Measurements from ENCODE around the gene TRPM3.

The TRPM3 gene

DNA sequence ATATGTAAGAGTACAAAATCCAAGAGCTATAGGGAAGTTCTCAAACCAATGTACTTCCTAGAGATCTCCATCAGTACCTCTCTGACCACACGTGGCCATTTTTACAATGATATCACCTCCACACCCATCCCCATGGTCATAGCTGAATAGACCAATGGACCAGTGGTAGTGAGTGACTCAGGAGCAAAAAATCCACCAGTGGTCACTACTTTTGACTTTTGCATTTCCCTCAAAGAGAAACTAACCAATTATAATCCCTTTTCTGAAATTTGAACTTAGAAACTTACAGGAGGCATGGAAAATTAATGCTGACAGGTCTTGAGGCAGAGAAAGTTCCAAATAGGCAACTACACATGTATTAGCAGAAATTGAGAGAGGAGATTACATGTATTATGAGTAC lies 238.4 kb downstream of the TRPM3 start:
- in situ Hi-C loops (cut with MboI; ENCODE audit: low sequenced_read_pairs, unreplicated experiment) = no loop called here
- TF ChIP-seq, protein P1, sequence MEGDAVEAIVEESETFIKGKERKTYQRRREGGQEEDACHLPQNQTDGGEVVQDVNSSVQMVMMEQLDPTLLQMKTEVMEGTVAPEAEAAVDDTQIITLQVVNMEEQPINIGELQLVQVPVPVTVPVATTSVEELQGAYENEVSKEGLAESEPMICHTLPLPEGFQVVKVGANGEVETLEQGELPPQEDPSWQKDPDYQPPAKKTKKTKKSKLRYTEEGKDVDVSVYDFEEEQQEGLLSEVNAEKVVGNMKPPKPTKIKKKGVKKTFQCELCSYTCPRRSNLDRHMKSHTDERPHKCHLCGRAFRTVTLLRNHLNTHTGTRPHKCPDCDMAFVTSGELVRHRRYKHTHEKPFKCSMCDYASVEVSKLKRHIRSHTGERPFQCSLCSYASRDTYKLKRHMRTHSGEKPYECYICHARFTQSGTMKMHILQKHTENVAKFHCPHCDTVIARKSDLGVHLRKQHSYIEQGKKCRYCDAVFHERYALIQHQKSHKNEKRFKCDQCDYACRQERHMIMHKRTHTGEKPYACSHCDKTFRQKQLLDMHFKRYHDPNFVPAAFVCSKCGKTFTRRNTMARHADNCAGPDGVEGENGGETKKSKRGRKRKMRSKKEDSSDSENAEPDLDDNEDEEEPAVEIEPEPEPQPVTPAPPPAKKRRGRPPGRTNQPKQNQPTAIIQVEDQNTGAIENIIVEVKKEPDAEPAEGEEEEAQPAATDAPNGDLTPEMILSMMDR (IDR thresholded peaks at IDR 0.05; ENCODE audit: borderline replicate concordance, control extremely low read depth, extremely low read depth, insufficient read depth, missing control alignments) = no peak
- no peak for DNase-seq (ENCODE audit: low spot score)

DNA sequence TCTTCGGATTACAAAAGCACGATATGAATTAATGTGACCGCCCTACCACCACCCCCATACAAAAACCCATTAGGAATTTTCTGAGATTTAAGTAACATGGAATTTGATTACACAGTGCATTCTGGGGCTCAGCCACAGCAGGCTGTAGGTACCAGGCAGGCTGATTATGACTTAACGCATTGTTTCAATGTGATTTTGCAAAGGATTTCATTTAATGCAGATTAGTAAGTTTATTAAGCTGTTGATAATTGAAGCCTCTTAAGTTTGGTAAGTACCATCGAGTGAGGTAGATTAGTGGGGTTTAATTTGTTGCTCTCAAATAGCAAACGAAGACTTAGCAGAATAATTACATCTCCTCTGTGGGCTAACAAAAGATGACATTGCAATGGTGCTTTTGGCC lies 240.1 kb downstream of the TRPM3 start:
- in situ Hi-C loops (cut with MboI; ENCODE audit: low sequenced_read_pairs, unreplicated experiment) = no loop called here
- TF ChIP-seq, protein P1 (IDR thresholded peaks at IDR 0.05; ENCODE audit: borderline replicate concordance, control extremely low read depth, extremely low read depth, insufficient read depth, missing control alignments) = no peak
- no peak for DNase-seq (ENCODE audit: low spot score)

DNA sequence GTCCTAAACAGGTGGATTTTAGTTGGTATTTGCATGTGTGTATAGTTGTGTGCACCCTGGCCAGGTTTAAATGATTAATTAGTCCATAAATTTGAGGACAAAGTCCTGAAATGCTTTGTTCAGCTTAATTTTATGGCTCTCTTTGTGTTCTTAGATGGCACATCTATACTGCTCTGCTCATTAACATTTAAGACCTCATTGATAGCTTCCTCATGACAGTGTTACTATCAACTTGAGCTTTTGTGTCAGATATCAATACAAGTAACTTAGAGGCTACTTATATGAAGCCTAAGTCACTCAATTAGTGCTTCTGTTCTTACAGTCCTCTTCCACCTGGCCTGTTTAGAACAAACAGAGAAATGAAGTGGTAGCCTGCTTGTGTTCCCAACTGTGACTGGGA lies 240.9 kb downstream of the TRPM3 start:
- in situ Hi-C loops (cut with MboI; ENCODE audit: low sequenced_read_pairs, unreplicated experiment) = no loop called here
- TF ChIP-seq, protein P1 (IDR thresholded peaks at IDR 0.05; ENCODE audit: borderline replicate concordance, control extremely low read depth, extremely low read depth, insufficient read depth, missing control alignments) = no peak
- DNase-seq (ENCODE audit: low spot score) = no peak

DNA sequence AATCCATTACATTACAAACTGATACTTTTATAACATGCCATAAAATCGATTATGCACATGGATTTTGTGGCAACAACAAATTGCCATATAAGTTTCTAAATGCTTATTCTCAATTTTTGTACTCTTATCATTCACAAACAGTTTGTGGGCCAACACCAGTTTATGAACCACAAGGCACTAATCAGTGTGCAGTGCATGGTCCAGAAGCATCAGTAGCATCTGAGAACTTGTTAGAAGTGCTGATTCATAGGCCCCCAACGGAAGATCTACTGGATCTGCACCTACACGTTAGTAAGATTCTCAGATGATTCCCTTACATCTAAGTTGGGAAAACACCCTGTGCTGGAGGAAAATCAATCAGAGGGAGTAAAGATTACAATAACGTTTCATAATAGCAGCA lies 242.8 kb downstream of the TRPM3 start:
- DNase-seq (ENCODE audit: low spot score) = no peak
- TF ChIP-seq, protein P1 (IDR thresholded peaks at IDR 0.05; ENCODE audit: borderline replicate concordance, control extremely low read depth, extremely low read depth, insufficient read depth, missing control alignments) = no peak
- in situ Hi-C loops (cut with MboI; ENCODE audit: low sequenced_read_pairs, unreplicated experiment) = no loop called here

DNA sequence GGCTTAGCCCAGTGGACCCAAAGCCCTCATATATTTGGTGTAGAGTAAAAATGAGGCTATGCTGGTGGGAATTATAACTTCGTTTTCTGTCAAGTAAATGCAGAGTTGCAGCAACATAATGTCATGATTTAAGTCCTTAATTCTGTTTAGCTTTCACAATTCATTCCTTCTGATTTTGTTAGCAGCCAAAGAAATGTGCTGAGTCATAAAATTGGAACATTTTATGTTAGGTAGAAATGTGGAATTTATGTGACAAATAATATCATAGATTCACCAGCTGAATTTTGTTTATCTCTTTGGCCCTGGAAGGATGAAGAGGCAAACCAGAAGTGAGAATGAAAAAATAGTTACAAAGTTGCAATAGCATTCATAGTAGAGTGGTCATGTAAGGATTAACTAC lies 247.0 kb downstream of the TRPM3 start:
- TF ChIP-seq, protein P1 (IDR thresholded peaks at IDR 0.05; ENCODE audit: borderline replicate concordance, control extremely low read depth, extremely low read depth, insufficient read depth, missing control alignments) = no peak
- DNase-seq (ENCODE audit: low spot score) = no peak
- in situ Hi-C loops (cut with MboI; ENCODE audit: low sequenced_read_pairs, unreplicated experiment) = no loop called here

DNA sequence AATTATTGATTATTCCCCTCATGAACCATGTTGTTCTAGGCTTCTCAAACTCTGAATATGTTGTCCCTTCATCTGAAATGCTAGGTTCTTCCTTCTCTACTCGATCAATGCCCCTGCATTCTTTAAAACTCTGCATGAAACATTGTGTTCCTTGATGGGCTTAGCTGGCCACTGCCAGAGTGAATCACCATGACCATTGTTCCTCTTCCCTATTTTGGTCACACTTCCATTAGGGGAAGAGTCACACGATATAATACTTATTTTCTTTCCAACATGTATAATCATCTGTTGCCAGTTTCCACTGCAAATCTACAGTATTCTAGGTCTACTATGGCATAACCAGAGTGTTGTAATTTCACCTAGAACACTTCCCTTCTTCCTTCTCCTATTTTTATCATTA lies 247.9 kb downstream of the TRPM3 start:
- no peak for DNase-seq (ENCODE audit: low spot score)
- in situ Hi-C loops (cut with MboI; ENCODE audit: low sequenced_read_pairs, unreplicated experiment) = no loop called here
- TF ChIP-seq, protein P1 (IDR thresholded peaks at IDR 0.05; ENCODE audit: borderline replicate concordance, control extremely low read depth, extremely low read depth, insufficient read depth, missing control alignments) = no peak

Data from GM13976 (cell line).